HG03520 (cell line): ENCODE measurements around the gene ALDH3A1.

ENCODE experiments used
- ATAC-seq: cut with Tn5 transposase; IDR thresholded peaks from one replicate; pipeline ENCODE4 v1.9.1; 2021; ENCODE audit warnings: mild to moderate bottlenecking, moderate library complexity; ENCODE audit not compliant: unreplicated experiment

Gene ALDH3A1

DNA sequence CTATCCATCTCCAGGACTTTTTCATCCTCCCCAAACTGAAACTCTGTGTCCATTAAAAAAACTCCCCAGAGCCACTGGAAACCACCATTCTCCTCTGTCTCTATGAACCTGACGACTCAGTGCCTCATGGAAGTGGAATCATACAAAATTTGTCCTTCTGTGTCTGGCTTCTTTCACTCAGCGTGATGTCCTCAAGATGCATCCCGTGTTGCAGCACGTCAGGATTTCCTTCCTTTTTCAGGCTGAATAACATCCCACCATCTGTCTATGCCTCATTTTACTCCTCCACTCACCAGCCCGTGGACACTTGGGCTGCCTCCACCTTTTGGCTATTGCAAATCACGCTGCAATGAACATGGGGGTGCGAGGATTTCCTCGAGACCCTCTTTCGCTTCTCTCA lies 12.6 kb upstream of the ALDH3A1 start:
- ATAC-seq, result no peak

DNA sequence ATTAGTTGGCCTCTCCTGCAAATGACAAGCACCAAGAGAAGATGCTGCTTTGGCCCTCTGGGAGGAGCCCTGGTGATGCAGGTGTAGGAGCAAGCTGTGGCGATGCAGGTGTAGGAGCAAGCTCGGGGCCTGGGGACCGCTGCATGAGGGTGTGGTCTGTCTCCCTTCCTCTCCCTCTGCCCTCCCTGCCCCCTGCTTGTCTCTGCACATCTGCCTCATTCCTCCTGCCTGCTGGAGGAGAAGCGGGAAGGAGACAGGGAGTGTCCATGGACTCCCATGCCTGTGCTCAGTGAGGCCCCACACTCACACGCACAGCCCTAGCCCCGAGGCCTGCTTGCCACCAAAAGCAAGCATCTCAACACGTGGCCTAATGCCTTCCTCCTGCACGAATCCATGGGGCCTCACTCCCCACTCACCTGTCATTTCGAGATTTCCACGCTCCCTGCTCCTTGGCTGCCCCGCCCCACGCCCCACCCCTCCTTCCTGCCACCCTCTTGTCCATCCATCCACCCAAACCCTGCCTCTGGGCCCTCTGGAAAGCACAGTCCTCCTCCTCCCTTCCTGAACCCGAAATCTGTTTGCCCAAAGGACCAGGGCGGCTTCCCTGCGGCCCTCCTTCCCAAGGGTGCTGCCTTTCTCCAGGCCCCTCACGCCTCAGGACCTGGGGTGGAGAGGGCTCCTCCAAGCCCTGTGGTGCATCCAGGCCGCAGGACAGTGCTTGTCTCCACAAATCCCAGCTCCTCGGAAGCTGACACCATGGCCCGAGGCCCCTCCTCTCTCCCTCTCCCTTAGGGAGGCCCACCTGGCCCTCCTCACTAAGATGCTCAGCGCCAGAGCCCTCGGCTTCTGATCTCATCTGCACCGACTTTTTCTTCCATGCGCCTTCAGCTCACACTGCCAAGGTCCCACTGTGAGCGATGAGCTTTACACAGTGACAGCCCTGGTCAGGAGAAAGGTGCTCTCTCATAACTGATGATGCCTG lies 11.8 kb upstream of the ALDH3A1 start:
- ATAC-seq, result no peak

DNA sequence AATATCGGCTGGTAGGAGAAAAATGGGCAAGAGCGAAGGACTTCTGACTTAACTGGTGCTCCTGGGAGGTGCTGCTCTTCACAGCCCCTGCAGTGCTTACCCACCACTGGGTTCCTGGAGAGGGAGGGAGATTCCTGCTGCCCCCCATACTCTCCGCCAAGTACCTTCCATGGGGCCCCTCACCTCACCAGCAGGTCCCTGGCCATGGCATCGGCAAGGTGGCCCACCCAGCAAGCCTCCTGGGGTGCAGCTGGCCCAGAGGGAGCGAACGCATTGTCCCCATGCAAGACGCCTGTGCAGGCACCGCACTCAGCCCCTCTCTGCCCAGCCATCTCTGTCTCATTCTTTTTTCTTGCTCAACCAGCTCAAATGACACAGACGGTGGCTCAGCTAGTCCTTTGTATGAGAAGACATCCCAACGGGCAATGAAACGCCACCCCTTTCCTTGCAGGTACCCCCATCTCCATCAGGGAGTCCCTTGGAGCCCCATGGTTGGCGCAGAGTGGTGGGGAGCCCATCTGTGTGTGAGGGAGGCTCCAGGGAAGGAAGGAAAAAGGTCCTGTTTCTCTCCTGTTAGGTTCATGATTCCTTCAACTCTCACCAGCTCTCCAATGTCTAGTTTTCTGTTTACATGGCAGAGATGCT lies 9.6 kb upstream of the ALDH3A1 start:
- no peak for ATAC-seq

DNA sequence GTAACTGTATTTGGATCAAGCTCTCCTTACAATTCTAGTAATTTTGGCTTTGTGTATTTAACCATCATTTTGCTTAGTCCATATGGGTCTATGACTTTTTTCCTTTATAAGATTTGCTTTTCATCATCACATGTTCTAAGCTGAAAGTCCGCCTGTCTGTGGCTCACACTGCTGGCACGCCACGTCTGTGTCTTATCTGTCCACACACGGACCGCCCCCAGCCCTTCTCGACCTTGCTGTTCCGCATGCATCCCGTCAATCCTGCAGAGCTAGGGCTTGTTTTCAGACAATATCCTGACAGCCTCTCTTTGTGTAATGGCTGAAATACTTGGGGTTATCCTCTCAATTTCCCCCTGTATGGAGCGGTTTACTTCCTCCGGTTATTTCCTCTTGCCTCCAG lies 8.4 kb upstream of the ALDH3A1 start:
- no peak for ATAC-seq

DNA sequence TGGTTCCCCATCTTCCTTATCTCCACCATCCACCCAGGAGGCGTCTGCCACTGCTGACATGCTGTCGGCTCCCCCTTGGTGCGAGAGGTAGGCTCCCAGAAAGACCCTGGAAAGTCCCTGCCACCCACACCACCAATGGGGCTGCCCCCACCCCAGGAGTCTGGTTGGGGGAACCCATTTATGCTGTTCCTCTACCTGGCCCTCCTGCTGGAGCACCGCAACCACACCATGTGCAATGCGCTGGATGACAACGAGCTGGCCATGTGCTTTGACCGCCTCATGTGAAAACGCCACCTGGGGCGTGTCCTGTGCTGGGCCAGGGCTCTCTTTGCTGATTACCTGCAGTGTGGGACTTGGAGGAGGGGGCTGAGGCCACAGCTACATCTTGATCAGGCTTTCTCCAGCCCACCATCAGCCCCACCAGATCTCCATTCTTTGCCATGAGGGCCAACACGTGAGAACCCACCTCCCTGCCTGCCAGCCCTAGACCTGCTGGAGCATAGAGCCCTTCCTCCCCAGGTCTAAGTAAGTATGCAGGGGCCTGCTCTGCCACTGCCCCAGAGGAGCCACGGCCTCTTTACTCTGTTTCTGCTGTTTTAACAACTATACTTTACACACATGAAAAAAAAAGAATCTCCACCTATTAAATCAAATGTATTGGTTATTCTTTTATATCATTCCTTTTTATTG lies 7.9 kb upstream of the ALDH3A1 start:
- no peak for ATAC-seq

DNA sequence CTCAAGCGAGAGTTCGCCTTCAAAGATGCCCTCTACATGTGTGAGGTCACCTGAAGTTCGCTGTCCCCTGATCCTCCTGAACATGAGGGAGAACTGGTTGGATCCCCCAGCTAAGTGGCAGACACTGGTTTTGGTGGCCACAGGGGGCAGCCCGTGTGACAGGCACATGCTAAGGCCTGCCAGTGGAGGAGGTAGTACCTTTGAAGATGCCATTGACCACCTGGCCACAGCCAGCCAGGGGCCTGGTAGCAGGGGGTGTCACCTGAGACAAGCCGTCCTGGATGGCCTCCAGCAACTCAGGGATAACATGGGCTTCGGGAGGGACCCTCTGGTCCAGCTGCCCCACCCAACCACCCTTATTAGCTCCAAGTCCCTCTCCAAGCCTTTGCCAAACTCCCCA lies 7.3 kb upstream of the ALDH3A1 start:
- no peak for ATAC-seq

DNA sequence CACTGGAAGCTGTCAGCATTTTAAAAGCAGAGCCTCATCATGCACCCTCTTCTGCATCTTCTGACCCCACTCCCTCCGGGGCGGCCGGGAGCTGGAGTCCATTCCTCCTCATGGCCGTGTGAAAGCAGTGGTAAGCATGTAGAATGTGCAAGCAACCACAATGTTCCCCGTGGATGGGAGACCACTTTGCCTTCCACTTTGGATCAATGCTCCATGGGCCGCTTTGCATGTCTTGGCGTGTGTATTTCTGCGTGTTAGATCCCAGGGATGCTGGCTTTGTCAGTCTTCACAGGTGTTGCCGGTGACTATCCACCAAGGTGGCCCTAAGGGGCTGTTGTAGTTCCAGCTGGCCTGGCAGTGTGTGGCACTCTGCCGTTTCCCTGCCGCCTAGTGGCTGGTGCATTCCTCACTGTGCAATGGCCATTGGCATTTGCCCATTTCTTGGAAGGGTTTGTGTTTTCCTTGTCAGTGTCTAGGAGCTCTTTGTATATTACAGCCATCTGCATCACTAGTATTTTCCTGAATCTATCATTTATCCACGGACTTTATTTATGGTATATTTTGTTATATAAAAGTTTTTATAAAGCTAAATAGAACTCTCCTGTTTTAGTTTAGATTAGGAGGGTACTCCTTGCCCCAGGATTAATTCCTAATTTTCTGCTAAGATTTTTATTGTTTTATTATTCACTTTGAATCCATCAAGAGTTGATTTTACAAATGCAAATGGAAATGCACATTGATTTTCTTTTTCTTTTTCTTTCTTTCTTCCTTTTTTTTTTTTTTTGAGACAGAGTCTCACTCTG lies 5.8 kb upstream of the ALDH3A1 start:
- ATAC-seq, result no peak

DNA sequence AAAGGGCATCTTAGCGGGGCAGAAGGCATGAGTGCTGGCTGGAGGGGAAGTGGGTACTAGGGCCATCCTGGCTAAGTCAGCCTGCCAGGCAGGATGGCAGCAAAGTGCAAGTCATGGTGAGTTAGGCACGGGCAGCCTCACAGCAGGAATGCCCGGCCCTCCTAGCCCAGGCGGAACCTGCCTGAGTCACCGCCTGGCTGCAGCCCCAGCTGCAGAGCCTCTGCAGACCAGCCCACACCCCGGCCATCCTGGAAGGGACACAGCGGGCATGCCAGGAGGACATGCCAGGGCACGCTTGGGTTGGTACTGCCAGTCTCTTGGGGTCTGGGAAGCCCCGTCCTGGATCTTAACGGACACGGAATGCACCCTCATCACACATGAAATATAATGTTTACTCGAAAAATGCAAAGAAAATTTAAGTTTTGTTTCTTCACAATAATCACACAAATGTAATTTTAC lies 5.0 kb upstream of the ALDH3A1 start:
- no peak for ATAC-seq

DNA sequence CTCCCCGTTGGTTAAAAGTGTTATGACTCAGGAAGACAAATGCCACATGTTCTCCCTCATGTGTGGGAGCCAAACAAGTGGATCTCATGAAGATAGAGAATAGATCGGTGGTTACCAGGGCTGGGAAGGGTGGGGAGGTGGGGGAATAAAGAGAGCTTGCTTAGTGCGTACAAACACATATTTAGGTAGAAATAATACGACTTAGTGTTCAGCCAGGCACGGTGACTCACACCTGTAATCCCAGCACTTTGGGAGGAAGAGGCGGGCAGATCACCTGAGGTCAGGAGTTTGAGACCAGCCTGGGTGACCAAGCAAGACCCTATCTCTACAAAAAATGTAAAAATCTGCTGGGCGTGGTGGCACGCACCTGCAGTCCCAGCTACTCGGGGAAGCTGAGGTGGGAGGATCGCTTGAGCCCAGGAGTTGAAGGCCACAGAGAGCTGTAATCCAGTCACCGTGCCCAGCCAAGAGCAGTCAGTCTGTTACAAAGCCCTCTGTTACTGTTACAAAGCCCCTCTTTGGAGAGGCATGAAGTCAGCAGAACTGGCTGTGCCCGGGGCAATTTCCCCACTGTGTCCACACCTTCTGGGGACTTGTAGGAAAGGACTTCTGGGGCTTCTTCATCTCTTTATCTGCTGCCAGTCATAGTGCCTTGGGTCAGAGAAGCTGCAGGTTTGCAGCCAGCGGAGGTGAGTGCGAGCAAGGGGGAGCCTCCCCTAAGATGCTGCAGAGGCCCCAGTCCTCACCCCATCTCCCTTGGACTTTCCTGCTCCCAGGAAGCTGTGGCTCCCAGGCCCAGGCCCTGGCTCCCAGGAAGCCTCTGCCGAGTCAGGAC lies 4.3 kb upstream of the ALDH3A1 start:
- no peak for ATAC-seq

DNA sequence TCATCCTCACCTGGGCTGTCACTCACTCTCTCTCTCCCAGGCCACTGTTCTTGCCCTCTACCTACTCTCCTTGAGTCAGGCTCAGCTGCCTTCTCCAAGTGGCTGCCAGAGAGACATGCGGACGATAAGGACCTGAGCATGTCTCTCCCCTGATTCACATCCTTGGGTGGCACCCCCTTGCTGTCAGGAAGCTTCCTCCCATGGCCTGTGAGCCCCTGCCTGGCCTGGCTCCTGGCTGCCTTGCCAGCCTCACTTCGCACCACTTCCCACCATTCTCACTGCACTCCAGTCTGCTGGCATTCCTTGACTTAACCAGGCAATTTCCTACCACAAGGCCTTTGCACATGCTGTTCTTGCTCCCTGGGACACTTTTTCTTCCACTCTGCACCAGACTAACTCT lies 2.7 kb upstream of the ALDH3A1 start:
- no peak for ATAC-seq

DNA sequence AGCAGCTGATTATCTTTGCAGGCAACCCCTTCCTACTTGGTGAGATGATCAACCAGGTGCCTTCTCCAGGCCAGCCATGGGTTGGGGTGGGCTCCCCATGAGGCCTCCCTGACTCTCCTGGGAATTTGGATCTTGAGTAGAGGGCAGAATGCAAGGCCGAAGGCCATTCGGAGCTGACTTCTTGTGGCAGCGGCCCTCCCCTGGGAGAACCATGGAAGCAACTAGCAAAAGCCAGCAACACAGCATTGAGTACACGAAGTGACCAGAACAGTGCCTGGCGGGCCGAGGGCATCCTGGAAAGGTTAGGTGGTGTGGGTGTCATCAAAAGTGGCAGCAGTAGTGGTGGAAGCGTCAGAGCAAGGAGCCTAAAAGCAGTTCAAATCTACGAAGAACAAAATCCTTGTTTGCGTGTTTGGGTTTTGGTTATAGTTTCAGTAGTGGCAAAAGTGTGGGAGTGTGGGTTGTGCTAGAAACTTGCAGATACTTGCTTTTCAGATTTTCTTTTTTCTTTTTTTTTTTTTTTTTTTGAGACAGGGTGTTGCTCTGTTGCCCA lies 2.0 kb upstream of the ALDH3A1 start:
- ATAC-seq, result no peak

DNA sequence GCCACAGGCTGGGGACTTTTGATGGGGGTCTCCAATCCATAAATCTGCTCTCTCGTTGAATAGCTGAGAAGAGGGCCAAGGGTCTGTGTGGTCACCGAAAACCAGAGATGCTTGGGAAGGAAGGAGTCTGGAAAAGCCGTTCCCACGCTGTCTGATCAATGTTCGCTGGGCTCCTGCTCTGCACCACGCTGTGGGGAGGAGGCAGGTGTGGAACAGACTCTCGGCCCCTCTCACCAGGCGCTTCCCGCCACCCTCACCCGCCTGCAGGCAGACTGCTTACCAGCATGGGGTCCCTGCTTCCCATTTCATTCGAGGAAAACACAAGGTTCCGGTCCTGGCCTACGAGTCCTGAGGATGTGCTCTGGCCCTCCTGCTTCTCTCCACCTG lies 702 bp upstream of the ALDH3A1 start:
- ATAC-seq, result no peak

DNA sequence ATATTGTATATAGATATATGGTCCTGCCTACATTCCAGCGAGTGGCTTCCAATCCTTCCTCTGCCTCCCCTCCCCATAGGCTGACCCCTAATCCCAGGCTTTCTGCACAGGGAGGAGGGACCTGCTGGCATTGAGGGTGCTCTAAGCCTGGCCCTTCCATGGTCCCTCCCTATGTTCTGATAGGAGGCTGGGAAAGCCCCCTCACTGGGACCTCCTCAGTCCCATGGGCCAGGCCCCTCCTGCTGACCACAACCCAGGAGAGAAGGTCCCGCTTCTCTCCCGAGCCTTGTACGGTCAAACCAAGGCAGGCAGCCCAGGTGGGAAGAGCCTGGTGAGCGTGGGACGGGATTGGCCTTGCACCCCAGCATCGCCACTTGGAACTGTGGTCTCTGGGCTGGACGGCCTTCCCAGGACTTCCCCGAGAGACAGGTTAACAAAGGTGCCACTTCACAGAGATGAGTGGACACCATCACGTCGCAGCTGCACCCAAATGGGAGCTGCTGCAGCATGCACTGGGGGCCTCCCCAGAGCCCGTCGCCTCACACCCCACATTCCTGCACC lies 859 bp downstream of the ALDH3A1 start:
- no peak for ATAC-seq

DNA sequence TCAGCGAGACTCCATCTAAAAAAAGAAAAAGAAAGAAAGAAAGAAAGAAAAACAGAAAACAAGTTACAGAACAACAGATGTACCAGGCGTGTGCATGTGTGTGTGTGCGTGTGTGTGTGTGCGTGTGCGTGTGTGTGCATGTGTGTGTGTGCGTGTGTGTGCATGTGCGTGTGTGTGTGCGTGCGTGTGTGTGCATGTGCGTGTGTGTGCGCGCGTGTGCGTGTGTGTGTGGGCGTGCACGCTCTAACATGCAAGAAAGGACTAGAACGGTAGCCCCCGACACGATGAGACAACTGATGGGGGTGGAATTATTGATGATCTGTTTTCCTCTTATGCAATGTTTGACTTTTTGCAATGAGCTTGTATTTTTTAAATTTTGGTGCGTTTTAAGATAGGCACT lies 1.6 kb downstream of the ALDH3A1 start:
- ATAC-seq, result no peak

DNA sequence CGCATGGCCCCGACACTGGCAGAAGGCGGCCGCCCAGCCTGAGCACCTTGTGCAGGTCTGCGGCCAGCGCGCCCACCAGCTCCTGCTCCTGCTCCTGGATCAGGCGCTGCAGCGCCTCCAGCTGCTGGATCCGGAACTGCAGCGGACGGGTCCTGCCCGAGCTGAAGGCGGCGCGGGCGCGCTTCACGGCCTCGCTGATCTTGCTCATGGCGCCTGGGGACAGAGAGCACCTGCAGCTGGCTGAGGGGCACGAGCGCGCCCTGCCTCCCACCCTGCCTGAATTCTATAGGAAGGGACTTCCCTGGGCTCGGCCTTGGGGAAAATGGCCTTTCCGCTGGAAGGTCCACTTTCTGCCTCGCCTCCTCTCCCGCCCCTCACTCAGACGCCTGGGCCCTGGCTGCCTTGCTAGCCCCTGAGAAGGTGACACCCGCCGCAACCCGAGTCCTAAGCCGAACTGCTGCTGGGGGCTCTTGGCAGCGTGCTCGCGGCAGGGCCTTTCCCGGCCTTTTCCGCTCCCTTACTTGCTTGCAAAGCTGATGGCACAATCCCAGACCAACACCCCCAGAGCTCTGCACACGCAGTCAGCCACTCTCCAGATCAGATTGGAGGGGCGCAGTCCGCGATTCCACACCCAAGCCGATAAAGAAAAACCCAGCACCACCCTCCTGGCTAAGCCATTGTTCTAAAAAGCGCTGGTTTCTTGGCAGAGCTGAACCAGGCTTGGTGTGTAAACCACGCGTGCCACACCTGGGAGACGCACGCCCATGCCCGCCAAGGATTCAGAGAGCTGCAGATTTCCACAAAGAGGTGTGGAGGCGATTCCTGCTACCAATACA lies 3.0 kb downstream of the ALDH3A1 start:
- ATAC-seq, result no peak

DNA sequence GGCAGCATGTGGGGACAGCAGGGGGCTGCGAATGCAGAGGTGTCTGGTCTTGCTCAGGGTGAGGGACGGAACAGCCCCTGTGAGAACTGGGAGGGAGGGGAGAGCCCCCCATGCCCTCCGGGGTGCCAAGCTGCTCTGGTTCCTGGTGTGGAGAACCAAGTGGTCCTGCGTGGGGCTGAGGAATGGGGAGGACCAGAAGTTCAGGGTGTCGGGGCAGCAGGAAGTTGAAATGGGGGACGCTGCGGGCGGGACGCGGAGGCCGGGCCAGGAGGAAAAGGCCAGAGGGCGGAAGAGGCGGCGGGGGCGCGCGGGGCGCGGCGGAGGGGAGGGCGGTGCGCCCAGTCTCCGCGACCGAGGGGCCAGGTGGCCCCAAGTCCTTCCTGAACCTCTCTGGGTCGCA lies 3.6 kb downstream of the ALDH3A1 start:
- no peak for ATAC-seq

DNA sequence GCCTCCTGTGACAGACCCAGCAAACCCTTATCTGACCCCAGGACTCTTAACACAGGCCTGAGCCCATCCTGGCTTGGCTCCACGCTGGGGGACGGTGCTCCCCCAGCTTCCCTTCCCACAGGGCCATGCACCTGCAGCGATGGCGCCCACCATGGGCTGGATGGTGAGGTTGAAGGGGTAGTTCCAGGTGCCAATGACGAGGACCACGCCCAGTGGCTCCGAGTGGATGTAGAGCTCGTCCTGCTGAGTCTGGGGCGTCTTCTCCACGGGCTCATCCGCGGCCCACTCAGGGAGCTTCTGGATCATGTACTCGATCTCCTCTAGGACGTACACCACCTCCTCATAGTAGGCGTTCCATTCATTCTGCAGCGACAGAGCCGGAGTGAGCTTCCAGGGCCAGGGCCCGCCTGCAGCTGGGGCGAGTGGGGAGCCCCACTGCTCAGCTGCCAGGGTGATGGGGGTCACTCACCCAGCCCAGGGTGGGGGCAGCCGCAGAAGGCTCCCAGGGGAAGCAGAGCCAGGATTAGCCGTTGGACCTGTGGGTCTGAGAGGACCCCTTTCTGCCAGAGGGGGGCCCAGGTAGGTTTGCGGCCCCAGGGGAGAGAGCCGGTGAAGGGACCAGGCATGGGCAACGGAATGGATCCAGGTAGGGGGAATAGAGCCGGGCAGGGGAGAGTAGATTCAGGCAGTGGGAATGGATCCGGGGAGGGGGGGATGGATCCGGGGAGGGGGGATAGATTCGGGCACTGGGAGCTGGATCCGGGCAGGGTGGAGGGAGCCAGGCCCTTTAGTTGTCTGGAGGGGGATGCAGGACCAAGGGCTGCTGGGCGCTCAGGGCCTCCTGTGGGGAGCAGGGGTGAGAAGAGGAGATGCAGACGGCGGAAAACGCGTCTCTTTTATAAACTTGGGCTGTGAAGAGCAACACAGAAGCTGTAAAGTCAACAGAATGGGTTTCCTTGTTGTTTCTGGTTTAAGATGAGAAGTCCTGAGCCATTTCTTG lies 4.7 kb downstream of the ALDH3A1 start:
- ATAC-seq, result no peak
